ENCODE results near the gene HLA-DOB.

The HLA-DOB gene

GRCh38 chr6:32849126-32849525, 32.3 kb upstream of the HLA-DOB start:
- no peak overlapping the region for H2AFZ ChIP-seq (ENCODE audit: low read length)
- H4K20me1 ChIP-seq (ENCODE audit: insufficient read depth, low read length), result no peaks in the 10 kb centered on the region
- no peaks in the 10 kb centered on the region for H3K27me3 ChIP-seq (ENCODE audit: insufficient read depth, low read length)
- no peak for TF ChIP-seq EZH2 (IDR thresholded peaks at IDR 0.05; ENCODE audit: borderline replicate concordance, low read length)
- no peak for TF ChIP-seq CTCF (IDR thresholded peaks at IDR 0.05; ENCODE audit: low read length)
- H3K9me2 ChIP-seq (ENCODE audit: low read depth, low read length), result no peaks in the 10 kb centered on the region
- H3K4me3 ChIP-seq (ENCODE audit: low read depth, low read length, poor library complexity, severe bottlenecking), result no peak overlapping the region
- H3K4me2 ChIP-seq (ENCODE audit: low read length), result no peak overlapping the region
- H3K4me1 ChIP-seq (ENCODE audit: insufficient read depth, low read length, severe bottlenecking), result peaks cover 39% of the 10 kb centered on the region
- no peak overlapping the region for H3K9ac ChIP-seq (ENCODE audit: low read length)
- no peaks in the 10 kb centered on the region for H3K9me3 ChIP-seq (ENCODE audit: low read length)
- H3F3A ChIP-seq (ENCODE audit: insufficient read depth, low read length), result no peaks in the 10 kb centered on the region
- peaks cover 58% of the 10 kb centered on the region for H3K36me3 ChIP-seq (ENCODE audit: insufficient read depth, low read length)
- no peaks in the 10 kb centered on the region for H3K79me2 ChIP-seq (ENCODE audit: insufficient read depth, low read length)
- no peak overlapping the region for H3K27ac ChIP-seq (ENCODE audit: low read depth, low read length, poor library complexity, severe bottlenecking)

DNA sequence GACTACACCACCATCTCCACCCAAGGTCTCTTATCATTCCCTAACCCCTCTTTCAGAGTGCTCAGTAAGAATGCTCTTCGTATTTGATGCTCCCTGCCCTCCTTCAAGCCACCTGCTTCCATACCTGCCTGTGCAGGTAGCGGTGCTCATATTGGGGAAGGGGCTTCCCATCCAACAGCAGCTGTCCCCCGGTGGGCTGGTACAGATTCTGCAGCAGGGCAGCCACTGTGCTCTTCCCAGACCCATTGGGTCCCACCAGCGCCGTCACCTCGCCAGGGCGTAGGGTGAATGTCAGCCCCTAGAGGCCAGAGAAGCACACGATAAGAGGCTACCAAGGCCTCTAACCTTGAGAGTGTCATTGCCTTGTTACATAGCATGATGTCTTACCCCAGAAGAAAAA, 31.0 kb upstream of the HLA-DOB start:
- no peak overlapping the region for H3K27ac ChIP-seq (ENCODE audit: low read depth, low read length, poor library complexity, severe bottlenecking)
- H2AFZ ChIP-seq (ENCODE audit: low read length), result no peak overlapping the region
- TF ChIP-seq CTCF (IDR thresholded peaks at IDR 0.05; ENCODE audit: low read length), result no peak
- no peak for TF ChIP-seq EZH2 (IDR thresholded peaks at IDR 0.05; ENCODE audit: borderline replicate concordance, low read length)
- H3K9me2 ChIP-seq (ENCODE audit: low read depth, low read length), result no peaks in the 10 kb centered on the region
- peaks cover 58% of the 10 kb centered on the region for H3K36me3 ChIP-seq (ENCODE audit: insufficient read depth, low read length)
- H3F3A ChIP-seq (ENCODE audit: insufficient read depth, low read length), result no peaks in the 10 kb centered on the region
- no peak overlapping the region for H3K9ac ChIP-seq (ENCODE audit: low read length)
- no peak overlapping the region for H3K4me2 ChIP-seq (ENCODE audit: low read length)
- H3K4me3 ChIP-seq (ENCODE audit: low read depth, low read length, poor library complexity, severe bottlenecking), result no peak overlapping the region
- H3K27me3 ChIP-seq (ENCODE audit: insufficient read depth, low read length), result no peaks in the 10 kb centered on the region
- no peaks in the 10 kb centered on the region for H3K9me3 ChIP-seq (ENCODE audit: low read length)
- no peaks in the 10 kb centered on the region for H3K79me2 ChIP-seq (ENCODE audit: insufficient read depth, low read length)
- H3K4me1 ChIP-seq (ENCODE audit: insufficient read depth, low read length, severe bottlenecking), result peaks cover 49% of the 10 kb centered on the region
- H4K20me1 ChIP-seq (ENCODE audit: insufficient read depth, low read length), result no peaks in the 10 kb centered on the region

DNA sequence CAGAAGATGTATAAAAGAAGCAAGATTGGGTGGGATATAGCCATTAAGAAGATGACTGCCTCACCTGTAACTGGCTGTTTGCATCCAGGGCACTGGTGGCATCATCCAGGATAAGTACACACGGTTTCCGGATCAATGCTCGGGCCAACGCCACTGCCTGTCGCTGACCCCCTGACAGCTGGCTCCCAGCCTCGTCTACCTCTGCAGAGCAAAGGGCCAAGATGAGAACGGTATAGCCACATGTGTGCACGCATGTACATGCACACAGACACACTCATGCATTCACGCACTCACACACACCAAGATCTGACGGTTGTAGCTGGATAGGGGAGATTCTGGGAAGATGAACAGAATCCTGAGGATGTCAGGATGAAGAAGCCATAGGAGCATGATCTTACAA, 30.2 kb upstream of the HLA-DOB start:
- Histone ChIP-seq H3K9me2 (ENCODE audit: low read depth, low read length) (no peaks in the 10 kb centered on the region), H3F3A (ENCODE audit: insufficient read depth, low read length) (no peaks in the 10 kb centered on the region), H4K20me1 (ENCODE audit: insufficient read depth, low read length) (no peaks in the 10 kb centered on the region), H3K9ac (ENCODE audit: low read length) (no peak overlapping the region), H3K4me2 (ENCODE audit: low read length) (no peak overlapping the region), H3K36me3 (ENCODE audit: insufficient read depth, low read length) (peaks cover 66% of the 10 kb centered on the region), H3K79me2 (ENCODE audit: insufficient read depth, low read length) (no peaks in the 10 kb centered on the region), H3K27me3 (ENCODE audit: insufficient read depth, low read length) (no peaks in the 10 kb centered on the region), H2AFZ (ENCODE audit: low read length) (no peak overlapping the region), H3K27ac (ENCODE audit: low read depth, low read length, poor library complexity, severe bottlenecking) (no peak overlapping the region), H3K4me3 (ENCODE audit: low read depth, low read length, poor library complexity, severe bottlenecking) (no peak overlapping the region), H3K4me1 (ENCODE audit: insufficient read depth, low read length, severe bottlenecking) (peaks cover 49% of the 10 kb centered on the region), H3K9me3 (ENCODE audit: low read length) (no peaks in the 10 kb centered on the region)
- TF ChIP-seq CTCF (IDR thresholded peaks at IDR 0.05; ENCODE audit: low read length) (no peak), EZH2 (IDR thresholded peaks at IDR 0.05; ENCODE audit: borderline replicate concordance, low read length) (no peak)
